Upper lobe of left lung (tissue), 4 donors: Measurements from ENCODE around the gene CLEC14A.

Experiments used
- CTCF ChIP-seq, 6 experiments: fragments of 450-650 bp in 4 of 6; fragments of 200-600 bp in 2 of 6; sonication (generic) in 2 of 6; IDR thresholded peaks; one replicate each; pipeline ENCODE4 v1.5.1; 2016 to 2019; ENCODE audit warnings: antibody characterized with exemption in 6 of 6
- POLR2A ChIP-seq, 4 donors: fragments of 450-650 bp; IDR thresholded peaks; one replicate each; pipeline ENCODE4 v1.5.1; 2016 to 2017; ENCODE audit warnings: antibody characterized with exemption in 4 of 4, mild to moderate bottlenecking in 2 of 4
- POLR2AphosphoS5 ChIP-seq, 2 donors: sonication (generic); formaldehyde crosslinking; IDR thresholded peaks; one replicate each; pipeline ENCODE4 v1.5.1; 2017; ENCODE audit warnings: antibody characterized with exemption in 2 of 2

- TF ChIP-seq CTCF (IDR thresholded peaks at IDR 0.05) = no peak
- TF ChIP-seq POLR2A (IDR thresholded peaks at IDR 0.05) = no peak
- no peak for TF ChIP-seq POLR2AphosphoS5 (IDR thresholded peaks at IDR 0.05)
Observed at GRCh38 chr14:38221077-38221476, 34.8 kb downstream of the CLEC14A start.
